GM19452 (cell line): ENCODE measurements around the gene LAGE3.

Experiments used
- ATAC-seq: cut with Tn5 transposase; IDR thresholded peaks from one replicate; pipeline ENCODE4 v1.9.1; 2021; ENCODE audit not compliant: unreplicated experiment

Gene LAGE3

GRCh38 chrX:154477891-154478477 is 1.1 kb downstream of the LAGE3 start:
- ATAC-seq = no peak

GRCh38 chrX:154476821-154477220 is 2.3 kb downstream of the LAGE3 start:
- ATAC-seq = no peak

- ATAC-seq = no peak
Measured at GRCh38 chrX:154473683-154474082, 5.4 kb downstream of the LAGE3 start.

- no peak for ATAC-seq
Measured at GRCh38 chrX:154472685-154473632, 6.1 kb downstream of the LAGE3 start.

- no peak for ATAC-seq
Measured at GRCh38 chrX:154471839-154472684, 7.0 kb downstream of the LAGE3 start.

- no peak for ATAC-seq
Measured at GRCh38 chrX:154470914-154471568, 8.0 kb downstream of the LAGE3 start.

- no peak for ATAC-seq
Measured at GRCh38 chrX:154470434-154470833, 8.6 kb downstream of the LAGE3 start.

GRCh38 chrX:154469880-154470279 is 9.2 kb downstream of the LAGE3 start:
- ATAC-seq = no peak

GRCh38 chrX:154469114-154469513 is 10.0 kb downstream of the LAGE3 start:
- ATAC-seq = no peak

- no peak for ATAC-seq
Measured at GRCh38 chrX:154468217-154468616, 10.9 kb downstream of the LAGE3 start.

- ATAC-seq = no peak
Measured at GRCh38 chrX:154467556-154467955, 11.5 kb downstream of the LAGE3 start.

GRCh38 chrX:154466907-154467306 is 12.2 kb downstream of the LAGE3 start:
- no peak for ATAC-seq

GRCh38 chrX:154466036-154466435 is 13.0 kb downstream of the LAGE3 start:
- ATAC-seq = no peak

GRCh38 chrX:154465601-154466000 is 13.5 kb downstream of the LAGE3 start:
- ATAC-seq = no peak

- ATAC-seq = no peak
Measured at GRCh38 chrX:154464806-154465365, 14.2 kb downstream of the LAGE3 start.

- no peak for ATAC-seq
Measured at GRCh38 chrX:154463611-154464220, 15.4 kb downstream of the LAGE3 start.

GRCh38 chrX:154462396-154462795 is 16.7 kb downstream of the LAGE3 start:
- ATAC-seq = no peak

- ATAC-seq = no peak
Measured at GRCh38 chrX:154460326-154460725, 18.8 kb downstream of the LAGE3 start.

- no peak for ATAC-seq
Measured at GRCh38 chrX:154459832-154460231, 19.2 kb downstream of the LAGE3 start.
